ENCODE results near the gene KRT35.

The KRT35 gene

GRCh38 chr17:41498276-41498675 is 17.3 kb upstream of the KRT35 start:
- no peak overlapping the region for H3K4me3 ChIP-seq (ENCODE audit: low read length)
- no peaks in the 10 kb centered on the region for H3K9me3 ChIP-seq (ENCODE audit: insufficient read depth, low read depth, low read length)
- peaks cover 9% of the 10 kb centered on the region for H3K4me1 ChIP-seq (ENCODE audit: insufficient read depth, low read length)
- H3K9ac ChIP-seq (ENCODE audit: low read depth, low read length) = no peak overlapping the region
- H3K36me3 ChIP-seq (ENCODE audit: insufficient read depth, low read length) = no peaks in the 10 kb centered on the region
- WGBS = 85% methylated on average over 6 of the region's 6 CpGs
- no peak overlapping the region for H3K27ac ChIP-seq (ENCODE audit: low read depth, low read length)
- no peaks in the 10 kb centered on the region; the same call in 1 of the 2 replicates for H3K27me3 ChIP-seq (ENCODE audit: insufficient read depth, low read length)

- H3K27me3 ChIP-seq (ENCODE audit: insufficient read depth, low read length) = no peaks in the 10 kb centered on the region; the same call in 1 of the 2 replicates
- H3K9me3 ChIP-seq (ENCODE audit: insufficient read depth, low read depth, low read length) = no peaks in the 10 kb centered on the region
- no peak overlapping the region for H3K9ac ChIP-seq (ENCODE audit: low read depth, low read length)
- H3K27ac ChIP-seq (ENCODE audit: low read depth, low read length) = no peak overlapping the region
- WGBS = 68% methylated on average over 12 of the region's 12 CpGs
- H3K4me3 ChIP-seq (ENCODE audit: low read length) = no peak overlapping the region
- H3K4me1 ChIP-seq (ENCODE audit: insufficient read depth, low read length) = peaks cover 9% of the 10 kb centered on the region
- no peaks in the 10 kb centered on the region for H3K36me3 ChIP-seq (ENCODE audit: insufficient read depth, low read length)
These were observed 16.0 kb upstream of the KRT35 start for GRCh38 chr17:41496803-41497484.

GRCh38 chr17:41494524-41494923 is 13.6 kb upstream of the KRT35 start:
- peaks cover 3% of the 10 kb centered on the region; the same call in 1 of the 2 replicates for H3K4me1 ChIP-seq (ENCODE audit: insufficient read depth, low read length)
- H3K36me3 ChIP-seq (ENCODE audit: insufficient read depth, low read length) = no peaks in the 10 kb centered on the region
- H3K4me3 ChIP-seq (ENCODE audit: low read length) = no peak overlapping the region
- WGBS = 79% methylated on average over 2 of the region's 2 CpGs
- no peak overlapping the region for H3K27ac ChIP-seq (ENCODE audit: low read depth, low read length)
- no peaks in the 10 kb centered on the region; the same call in 1 of the 2 replicates for H3K27me3 ChIP-seq (ENCODE audit: insufficient read depth, low read length)
- H3K9ac ChIP-seq (ENCODE audit: low read depth, low read length) = no peak overlapping the region
- H3K9me3 ChIP-seq (ENCODE audit: insufficient read depth, low read depth, low read length) = no peaks in the 10 kb centered on the region

GRCh38 chr17:41492771-41493170 is 11.8 kb upstream of the KRT35 start:
- Histone ChIP-seq H3K4me3 (ENCODE audit: low read length) (no peak overlapping the region), H3K27me3 (ENCODE audit: insufficient read depth, low read length) (no peaks in the 10 kb centered on the region), H3K27ac (ENCODE audit: low read depth, low read length) (no peak overlapping the region), H3K9me3 (ENCODE audit: insufficient read depth, low read depth, low read length) (no peaks in the 10 kb centered on the region), H3K36me3 (ENCODE audit: insufficient read depth, low read length) (no peaks in the 10 kb centered on the region), H3K9ac (ENCODE audit: low read depth, low read length) (no peak overlapping the region), H3K4me1 (ENCODE audit: insufficient read depth, low read length) (peaks cover 3% of the 10 kb centered on the region; the same call in 1 of the 2 replicates)
- WGBS = 92% methylated on average over 4 of the region's 4 CpGs

- Histone ChIP-seq H3K4me1 (ENCODE audit: insufficient read depth, low read length) (peaks cover 3% of the 10 kb centered on the region; the same call in 1 of the 2 replicates), H3K4me3 (ENCODE audit: low read length) (no peak overlapping the region), H3K9ac (ENCODE audit: low read depth, low read length) (no peak overlapping the region), H3K9me3 (ENCODE audit: insufficient read depth, low read depth, low read length) (no peaks in the 10 kb centered on the region), H3K27ac (ENCODE audit: low read depth, low read length) (no peak overlapping the region), H3K27me3 (ENCODE audit: insufficient read depth, low read length) (no peaks in the 10 kb centered on the region), H3K36me3 (ENCODE audit: insufficient read depth, low read length) (no peaks in the 10 kb centered on the region)
- WGBS = 89% methylated on average over 6 of the region's 6 CpGs
These were observed 11.4 kb upstream of the KRT35 start for GRCh38 chr17:41492351-41492750.

GRCh38 chr17:41491476-41491875 is 10.5 kb upstream of the KRT35 start:
- no peak overlapping the region for H3K9ac ChIP-seq (ENCODE audit: low read depth, low read length)
- no peaks in the 10 kb centered on the region for H3K36me3 ChIP-seq (ENCODE audit: insufficient read depth, low read length)
- 76% methylated on average over 2 of the region's 2 CpGs for WGBS
- peaks cover 2% of the 10 kb centered on the region; the same call in 1 of the 2 replicates for H3K27me3 ChIP-seq (ENCODE audit: insufficient read depth, low read length)
- H3K4me3 ChIP-seq (ENCODE audit: low read length) = no peak overlapping the region
- no peak overlapping the region for H3K27ac ChIP-seq (ENCODE audit: low read depth, low read length)
- no peaks in the 10 kb centered on the region for H3K9me3 ChIP-seq (ENCODE audit: insufficient read depth, low read depth, low read length)
- no peaks in the 10 kb centered on the region for H3K4me1 ChIP-seq (ENCODE audit: insufficient read depth, low read length)

GRCh38 chr17:41490000-41490990 is 9.3 kb upstream of the KRT35 start:
- H3K9me3 ChIP-seq (ENCODE audit: insufficient read depth, low read depth, low read length) = no peaks in the 10 kb centered on the region
- H3K9ac ChIP-seq (ENCODE audit: low read depth, low read length) = no peak overlapping the region
- H3K4me1 ChIP-seq (ENCODE audit: insufficient read depth, low read length) = no peaks in the 10 kb centered on the region
- H3K36me3 ChIP-seq (ENCODE audit: insufficient read depth, low read length) = no peaks in the 10 kb centered on the region
- H3K27me3 ChIP-seq (ENCODE audit: insufficient read depth, low read length) = peaks cover 3% of the 10 kb centered on the region; the same call in 1 of the 2 replicates
- 89% methylated on average over 10 of the region's 10 CpGs for WGBS
- H3K4me3 ChIP-seq (ENCODE audit: low read length) = no peak overlapping the region
- no peak overlapping the region for H3K27ac ChIP-seq (ENCODE audit: low read depth, low read length)

- H3K36me3 ChIP-seq (ENCODE audit: insufficient read depth, low read length) = no peaks in the 10 kb centered on the region
- no peaks in the 10 kb centered on the region for H3K9me3 ChIP-seq (ENCODE audit: insufficient read depth, low read depth, low read length)
- 97% methylated on average over 12 of the region's 12 CpGs for WGBS
- H3K27me3 ChIP-seq (ENCODE audit: insufficient read depth, low read length) = peaks cover 3% of the 10 kb centered on the region; the same call in 1 of the 2 replicates
- H3K27ac ChIP-seq (ENCODE audit: low read depth, low read length) = no peak within 1 kb of the TSS
- no peak within 1 kb of the TSS for H3K9ac ChIP-seq (ENCODE audit: low read depth, low read length)
- no peaks in the 10 kb centered on the region for H3K4me1 ChIP-seq (ENCODE audit: insufficient read depth, low read length)
- H3K4me3 ChIP-seq (ENCODE audit: low read length) = no peak within 1 kb of the TSS
These were observed 8.6 kb upstream of the KRT35 start, which contains the start of gene KRT36 for GRCh38 chr17:41489531-41489930. Gene KRT36 (minus strand): TSS chr17:41489910. CDS start chr17:41489864, 46 bp downstream.

- H3K9me3 ChIP-seq (ENCODE audit: insufficient read depth, low read depth, low read length) = no peaks in the 10 kb centered on the region
- no peaks in the 10 kb centered on the region for H3K36me3 ChIP-seq (ENCODE audit: insufficient read depth, low read length)
- no peaks in the 10 kb centered on the region for H3K4me1 ChIP-seq (ENCODE audit: insufficient read depth, low read length)
- H3K9ac ChIP-seq (ENCODE audit: low read depth, low read length) = no peak overlapping the region
- no peak overlapping the region for H3K4me3 ChIP-seq (ENCODE audit: low read length)
- H3K27ac ChIP-seq (ENCODE audit: low read depth, low read length) = no peak overlapping the region
- WGBS = 67% methylated on average over 29 of the region's 29 CpGs
- H3K27me3 ChIP-seq (ENCODE audit: insufficient read depth, low read length) = peaks cover 3% of the 10 kb centered on the region; the same call in 1 of the 2 replicates
These were observed 6.0 kb upstream of the KRT35 start for GRCh38 chr17:41486809-41487530.

- Histone ChIP-seq H3K4me3 (ENCODE audit: low read length) (no peak overlapping the region), H3K4me1 (ENCODE audit: insufficient read depth, low read length) (no peaks in the 10 kb centered on the region)
- WGBS = 93% methylated on average over 13 of the region's 13 CpGs
These were observed 5.4 kb upstream of the KRT35 start for GRCh38 chr17:41486316-41486715.

More at GRCh38 chr17:41486316-41486715, 5.4 kb upstream of the KRT35 start:
- Histone ChIP-seq H3K9me3 (ENCODE audit: insufficient read depth, low read depth, low read length) (no peaks in the 10 kb centered on the region), H3K36me3 (ENCODE audit: insufficient read depth, low read length) (no peaks in the 10 kb centered on the region), H3K9ac (ENCODE audit: low read depth, low read length) (no peak overlapping the region), H3K27me3 (ENCODE audit: insufficient read depth, low read length) (peaks cover 3% of the 10 kb centered on the region; the same call in 1 of the 2 replicates), H3K27ac (ENCODE audit: low read depth, low read length) (no peak overlapping the region)
